Measurements from ENCODE around the gene CREG2.

- TF ChIP-seq CTCF (IDR thresholded peaks at IDR 0.05) = no peak
- no peak for TF ChIP-seq POLR2A (IDR thresholded peaks at IDR 0.05)
Measured at GRCh38 chr2:101431486-101431885, 44.2 kb upstream of the CREG2 start.
